ENCODE results near the gene ZFP36L1. TPM values are rescaled to one million over a fixed set of nuclear protein-coding genes. Genes with fewer than 3 reads are reported as not detected.

The ZFP36L1 gene
- polyA plus RNA-seq, 1 donor from 2014 or later, result 0.48 TPM

DNA sequence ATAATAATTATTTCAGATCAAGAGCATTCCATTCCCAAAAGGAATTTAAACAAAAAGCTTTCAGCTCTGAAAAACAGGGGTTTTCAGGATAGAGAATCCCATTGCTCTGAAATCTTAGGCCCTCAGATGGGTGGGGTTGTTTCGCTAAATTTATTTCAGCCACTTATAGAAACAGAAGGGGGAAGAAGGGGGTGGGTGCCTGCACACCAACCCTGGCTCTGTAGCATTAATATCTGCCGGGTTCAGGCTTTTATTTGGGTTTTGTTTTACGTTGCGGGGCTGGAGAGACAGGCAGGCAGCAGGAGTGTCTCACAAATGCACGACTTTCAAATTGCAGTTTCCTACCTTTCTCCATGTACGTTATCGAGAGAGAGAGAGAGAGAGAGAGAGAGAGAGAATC is 12.5 kb upstream of the ZFP36L1 start:
- Histone ChIP-seq H3K9ac (ENCODE audit: low read length) (no peak overlapping the region), H3K4me2 (ENCODE audit: low read length) (no peak overlapping the region), H3K27me3 (ENCODE audit: insufficient read depth, low read depth, low read length) (no peaks in the 10 kb centered on the region), H3K79me2 (replicated peaks; ENCODE audit: insufficient read depth, low read length) (no peaks in the 10 kb centered on the region), H3K9me3 (ENCODE audit: low read length) (no peaks in the 10 kb centered on the region), H3K27ac (ENCODE audit: low read length) (no peak overlapping the region), H3K36me3 (ENCODE audit: insufficient read depth, low read length) (no peaks in the 10 kb centered on the region), H3K9me2 (ENCODE audit: insufficient read depth, low read length) (no peaks in the 10 kb centered on the region), H3K4me3 (ENCODE audit: low read length) (no peak overlapping the region), H3F3A (ENCODE audit: insufficient read depth, low read length, poor library complexity, severe bottlenecking) (no peaks in the 10 kb centered on the region), H4K20me1 (ENCODE audit: insufficient read depth) (no peaks in the 10 kb centered on the region), H2AFZ (ENCODE audit: low read depth, low read length) (no peak overlapping the region)
- TF ChIP-seq POLR2AphosphoS5 (IDR thresholded peaks at IDR 0.05) (no peak), RAD21 (conservative IDR thresholded peaks at IDR 0.05) (no peak), EZH2 (IDR thresholded peaks at IDR 0.05; ENCODE audit: borderline replicate concordance, insufficient read depth, low read length, poor library complexity, severe bottlenecking) (no peak), EP300 (conservative IDR thresholded peaks at IDR 0.05; ENCODE audit: poor library complexity, severe bottlenecking) (no peak), MXI1 (conservative IDR thresholded peaks at IDR 0.05; ENCODE audit: poor library complexity, severe bottlenecking) (no peak), CTCF (IDR thresholded peaks at IDR 0.05; ENCODE audit: poor library complexity, severe bottlenecking) (no peak), TAF1 (IDR thresholded peaks at IDR 0.05; ENCODE audit: low read depth) (no peak), SMC3 (conservative IDR thresholded peaks at IDR 0.05; ENCODE audit: poor library complexity) (no peak)
- TF ChIP-seq, protein P1, sequence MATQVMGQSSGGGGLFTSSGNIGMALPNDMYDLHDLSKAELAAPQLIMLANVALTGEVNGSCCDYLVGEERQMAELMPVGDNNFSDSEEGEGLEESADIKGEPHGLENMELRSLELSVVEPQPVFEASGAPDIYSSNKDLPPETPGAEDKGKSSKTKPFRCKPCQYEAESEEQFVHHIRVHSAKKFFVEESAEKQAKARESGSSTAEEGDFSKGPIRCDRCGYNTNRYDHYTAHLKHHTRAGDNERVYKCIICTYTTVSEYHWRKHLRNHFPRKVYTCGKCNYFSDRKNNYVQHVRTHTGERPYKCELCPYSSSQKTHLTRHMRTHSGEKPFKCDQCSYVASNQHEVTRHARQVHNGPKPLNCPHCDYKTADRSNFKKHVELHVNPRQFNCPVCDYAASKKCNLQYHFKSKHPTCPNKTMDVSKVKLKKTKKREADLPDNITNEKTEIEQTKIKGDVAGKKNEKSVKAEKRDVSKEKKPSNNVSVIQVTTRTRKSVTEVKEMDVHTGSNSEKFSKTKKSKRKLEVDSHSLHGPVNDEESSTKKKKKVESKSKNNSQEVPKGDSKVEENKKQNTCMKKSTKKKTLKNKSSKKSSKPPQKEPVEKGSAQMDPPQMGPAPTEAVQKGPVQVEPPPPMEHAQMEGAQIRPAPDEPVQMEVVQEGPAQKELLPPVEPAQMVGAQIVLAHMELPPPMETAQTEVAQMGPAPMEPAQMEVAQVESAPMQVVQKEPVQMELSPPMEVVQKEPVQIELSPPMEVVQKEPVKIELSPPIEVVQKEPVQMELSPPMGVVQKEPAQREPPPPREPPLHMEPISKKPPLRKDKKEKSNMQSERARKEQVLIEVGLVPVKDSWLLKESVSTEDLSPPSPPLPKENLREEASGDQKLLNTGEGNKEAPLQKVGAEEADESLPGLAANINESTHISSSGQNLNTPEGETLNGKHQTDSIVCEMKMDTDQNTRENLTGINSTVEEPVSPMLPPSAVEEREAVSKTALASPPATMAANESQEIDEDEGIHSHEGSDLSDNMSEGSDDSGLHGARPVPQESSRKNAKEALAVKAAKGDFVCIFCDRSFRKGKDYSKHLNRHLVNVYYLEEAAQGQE (IDR thresholded peaks at IDR 0.05; ENCODE audit: borderline replicate concordance), result no peak

DNA sequence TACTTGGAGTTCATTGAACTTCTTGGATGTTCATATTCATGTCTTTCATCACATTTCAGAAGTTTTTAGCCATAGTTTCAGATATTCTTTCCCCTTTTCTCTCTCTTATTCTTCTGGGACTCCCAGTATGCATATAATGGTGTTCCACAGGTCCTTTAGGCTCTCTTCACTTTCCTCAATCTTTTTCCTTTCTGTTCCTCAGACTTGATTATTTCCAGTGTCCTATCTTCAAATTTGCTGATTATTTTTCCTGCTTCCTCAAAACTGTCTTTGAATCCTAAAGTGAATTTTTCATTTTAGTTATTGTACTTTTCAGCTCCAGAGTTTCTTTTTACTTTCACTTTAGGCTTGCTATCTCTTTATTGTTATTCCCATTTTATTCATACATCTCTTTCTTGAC is 8.8 kb upstream of the ZFP36L1 start:
- peaks cover 1% of the 10 kb centered on the region for H3K27me3 ChIP-seq (ENCODE audit: insufficient read depth, low read depth, low read length)
- no peak overlapping the region for H3K9ac ChIP-seq (ENCODE audit: low read length)
- H3F3A ChIP-seq (ENCODE audit: insufficient read depth, low read length, poor library complexity, severe bottlenecking), result no peaks in the 10 kb centered on the region
- no peak for TF ChIP-seq EP300 (conservative IDR thresholded peaks at IDR 0.05; ENCODE audit: poor library complexity, severe bottlenecking)
- H3K79me2 ChIP-seq (replicated peaks; ENCODE audit: insufficient read depth, low read length), result no peaks in the 10 kb centered on the region
- H3K4me3 ChIP-seq (ENCODE audit: low read length), result no peak overlapping the region
- H4K20me1 ChIP-seq (ENCODE audit: insufficient read depth), result no peaks in the 10 kb centered on the region
- H3K4me2 ChIP-seq (ENCODE audit: low read length), result no peak overlapping the region
- no peaks in the 10 kb centered on the region for H3K9me2 ChIP-seq (ENCODE audit: insufficient read depth, low read length)
- no peaks in the 10 kb centered on the region for H3K36me3 ChIP-seq (ENCODE audit: insufficient read depth, low read length)
- H2AFZ ChIP-seq (ENCODE audit: low read depth, low read length), result no peak overlapping the region
- H3K27ac ChIP-seq (ENCODE audit: low read length), result no peak overlapping the region
- H3K9me3 ChIP-seq (ENCODE audit: low read length), result no peaks in the 10 kb centered on the region

DNA sequence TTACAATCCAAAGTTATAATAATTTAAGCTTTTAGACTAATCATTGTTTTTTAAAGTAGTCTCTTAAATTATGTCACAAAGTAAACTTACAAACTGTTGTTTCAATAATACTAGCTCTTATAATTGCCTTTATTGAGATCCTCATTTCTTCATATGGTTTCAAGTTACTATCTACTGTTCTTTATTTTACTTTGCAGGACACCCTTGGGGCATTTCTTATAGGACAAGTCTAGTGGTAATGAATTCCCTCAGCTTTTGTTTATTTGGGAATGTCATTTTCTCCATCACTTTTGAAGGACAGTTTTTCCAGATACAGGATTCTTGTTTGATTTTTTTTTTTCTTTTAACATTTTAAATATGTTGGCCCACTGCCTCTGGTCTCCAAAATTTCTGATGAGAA is 8.1 kb upstream of the ZFP36L1 start:
- H3F3A ChIP-seq (ENCODE audit: insufficient read depth, low read length, poor library complexity, severe bottlenecking), result no peaks in the 10 kb centered on the region
- H3K4me2 ChIP-seq (ENCODE audit: low read length), result no peak overlapping the region
- no peaks in the 10 kb centered on the region for H4K20me1 ChIP-seq (ENCODE audit: insufficient read depth)
- H3K9me2 ChIP-seq (ENCODE audit: insufficient read depth, low read length), result no peaks in the 10 kb centered on the region
- no peak overlapping the region for H3K4me3 ChIP-seq (ENCODE audit: low read length)
- peaks cover 8% of the 10 kb centered on the region for H3K27me3 ChIP-seq (ENCODE audit: insufficient read depth, low read depth, low read length)
- no peaks in the 10 kb centered on the region for H3K79me2 ChIP-seq (replicated peaks; ENCODE audit: insufficient read depth, low read length)
- no peaks in the 10 kb centered on the region for H3K36me3 ChIP-seq (ENCODE audit: insufficient read depth, low read length)
- TF ChIP-seq EZH2 (IDR thresholded peaks at IDR 0.05; ENCODE audit: borderline replicate concordance, insufficient read depth, low read length, poor library complexity, severe bottlenecking), result no peak
- H2AFZ ChIP-seq (ENCODE audit: low read depth, low read length), result no peak overlapping the region
- no peak overlapping the region for H3K9ac ChIP-seq (ENCODE audit: low read length)
- no peak overlapping the region for H3K27ac ChIP-seq (ENCODE audit: low read length)
- no peaks in the 10 kb centered on the region for H3K9me3 ChIP-seq (ENCODE audit: low read length)

All from neural cell (in vitro differentiated cells).